Medulla oblongata (tissue), 1 donor: ENCODE data around the gene SZT2.
"Not testable (repeated sequence)": the region's sequence is repeated elsewhere in the genome, so short reads cannot be mapped to it uniquely, and the experiment has no call there.

Source experiments
- DNase-seq: peaks from one replicate; pipeline ENCODE4 v3.0.0-alpha.2; 2015; ENCODE audit errors: extremely low spot score

The SZT2 gene

GRCh38 chr1:43387976-43388599 is 1.6 kb upstream of the SZT2 start:
- no peak for DNase-seq

DNA sequence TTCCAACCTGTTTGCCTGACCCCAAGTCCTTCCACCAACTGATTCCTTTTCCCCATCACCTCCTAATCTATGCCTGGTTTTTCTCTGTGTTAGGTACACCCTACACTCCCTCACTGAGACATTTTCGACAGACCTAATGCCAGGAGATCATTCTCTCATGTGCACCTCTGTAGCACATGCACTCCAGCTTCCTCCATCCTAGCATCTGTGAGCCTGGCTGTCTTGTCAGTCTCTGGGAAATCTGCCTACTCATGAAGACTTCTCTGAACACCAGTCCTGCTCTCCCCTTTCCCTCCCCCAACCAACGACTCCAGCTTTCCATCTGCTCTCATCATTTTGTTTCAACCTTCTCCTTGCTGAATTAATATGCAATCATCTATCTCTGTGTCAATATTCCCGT is 1.1 kb upstream of the SZT2 start:
- no peak for DNase-seq

- no peak for DNase-seq
Measured at GRCh38 chr1:43392702-43393101, 3.0 kb downstream of the SZT2 start.

- DNase-seq = no peak
Measured at GRCh38 chr1:43395523-43395922, 5.8 kb downstream of the SZT2 start.

- DNase-seq = no peak
Measured at GRCh38 chr1:43396059-43396458, 6.4 kb downstream of the SZT2 start.

DNA sequence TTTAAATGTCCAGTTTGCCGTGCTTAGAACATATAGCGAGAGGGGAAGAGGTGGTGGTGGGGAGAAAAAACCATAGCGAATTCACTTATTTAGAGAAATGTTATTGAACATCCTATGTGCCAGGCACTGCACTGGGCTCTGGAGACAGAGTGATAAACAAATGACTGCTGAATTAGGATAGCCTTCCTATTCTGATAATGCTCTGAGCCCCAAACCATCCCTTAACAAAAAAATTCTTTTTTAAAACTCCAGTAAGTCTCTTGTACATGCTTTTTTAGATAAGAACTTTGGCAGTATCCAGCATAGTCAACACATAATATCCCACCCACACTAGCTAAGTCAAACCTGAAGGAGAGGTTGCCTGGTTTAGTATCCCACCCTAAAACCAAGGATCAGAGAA is 8.5 kb downstream of the SZT2 start:
- no peak for DNase-seq

GRCh38 chr1:43400441-43400840 is 10.7 kb downstream of the SZT2 start:
- not testable (repeated sequence) for DNase-seq

- no peak for DNase-seq
Measured at GRCh38 chr1:43402089-43402865, 12.6 kb downstream of the SZT2 start.

DNA sequence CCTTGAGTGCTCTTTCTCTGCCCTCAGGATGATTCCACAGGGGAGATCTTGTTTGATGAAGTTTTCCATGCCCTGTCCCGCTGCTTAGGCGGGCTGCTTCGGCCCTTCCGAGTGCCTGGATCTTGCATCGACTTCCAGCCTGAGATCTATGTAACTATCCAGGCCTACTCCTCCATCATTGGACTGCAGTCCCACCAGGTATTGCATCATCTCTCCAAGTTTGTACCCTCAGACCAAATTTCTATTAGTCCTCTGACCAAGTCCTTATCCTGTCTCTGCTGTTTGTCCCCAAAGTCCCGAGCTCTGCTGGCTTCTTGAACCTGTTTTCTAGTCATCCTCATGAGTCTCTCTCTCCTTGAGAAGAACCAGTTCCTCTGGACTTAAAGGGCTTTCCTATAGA is 14.7 kb downstream of the SZT2 start:
- no peak for DNase-seq

DNA sequence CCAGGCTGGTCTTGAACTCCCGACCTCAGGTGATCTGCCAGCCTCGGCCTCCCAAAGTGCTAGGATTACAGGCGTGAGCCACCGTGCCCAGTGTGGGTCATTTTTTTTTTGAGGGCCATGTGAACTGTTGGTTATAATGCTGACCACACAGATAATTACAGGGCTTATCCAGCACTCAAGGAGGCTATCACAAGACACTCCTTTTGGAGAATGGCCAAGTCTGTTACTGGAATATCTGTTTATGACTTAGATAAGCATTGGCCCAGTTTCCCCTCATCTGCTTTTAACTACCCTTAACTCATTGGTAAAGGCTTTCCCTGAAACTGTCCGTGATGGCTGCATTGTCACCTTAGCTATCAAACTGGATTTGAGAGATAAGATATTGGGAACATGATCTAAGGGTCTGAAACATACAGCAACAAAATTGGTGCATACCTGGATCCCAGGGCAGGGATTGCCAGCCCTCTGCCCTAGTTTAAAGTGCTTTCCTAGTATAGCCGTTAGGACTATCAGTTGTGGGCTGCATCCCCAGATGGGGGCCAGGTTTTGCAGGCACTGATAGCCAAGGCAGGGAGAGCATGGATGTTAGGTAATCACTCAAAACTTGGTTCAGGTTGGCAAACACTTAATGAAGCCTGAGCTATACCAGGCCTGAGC is 15.6 kb downstream of the SZT2 start:
- DNase-seq = no peak

- DNase-seq = no peak
Measured at GRCh38 chr1:43405876-43406234, 16.2 kb downstream of the SZT2 start.

DNA sequence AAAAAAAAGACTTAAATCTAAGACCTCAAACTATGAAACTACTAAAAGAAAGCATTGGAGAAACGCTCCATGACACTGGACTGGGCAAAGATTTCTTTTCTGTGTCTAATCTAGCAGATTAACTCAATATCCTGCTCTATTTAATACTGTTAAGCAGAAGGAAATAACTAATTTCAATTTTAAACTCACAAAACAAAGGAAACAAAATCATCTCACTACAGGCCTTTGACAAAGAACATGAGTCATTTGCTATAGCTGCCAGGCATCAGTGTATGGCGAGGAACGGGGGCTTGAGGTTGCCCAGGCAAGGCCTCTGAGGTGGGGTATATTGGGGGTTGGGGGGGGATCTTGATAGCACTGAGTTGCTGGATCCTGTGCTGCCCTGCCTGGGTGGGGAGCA is 20.9 kb downstream of the SZT2 start:
- no peak for DNase-seq

DNA sequence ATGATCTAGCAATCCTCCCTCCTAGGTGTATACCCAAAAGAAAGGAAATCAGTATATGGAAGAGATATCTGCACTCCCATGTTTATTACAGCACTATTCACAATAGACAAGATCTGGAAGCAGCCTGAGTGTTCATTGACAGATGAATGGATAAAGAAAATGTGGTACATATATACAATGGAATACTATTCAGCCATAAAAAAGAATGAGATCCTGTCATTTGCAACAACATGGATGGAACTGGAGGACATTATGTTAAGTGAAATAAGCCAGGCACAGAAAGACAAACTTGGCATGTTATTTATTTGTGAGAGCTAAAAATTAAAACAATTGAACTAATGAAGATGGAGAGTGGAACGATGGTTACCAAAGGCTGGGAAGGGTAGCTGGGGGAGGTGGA is 23.7 kb downstream of the SZT2 start:
- DNase-seq = not testable (repeated sequence)

GRCh38 chr1:43414634-43415223 is 25.0 kb downstream of the SZT2 start:
- peak; percentile 69 for DNase-seq

DNA sequence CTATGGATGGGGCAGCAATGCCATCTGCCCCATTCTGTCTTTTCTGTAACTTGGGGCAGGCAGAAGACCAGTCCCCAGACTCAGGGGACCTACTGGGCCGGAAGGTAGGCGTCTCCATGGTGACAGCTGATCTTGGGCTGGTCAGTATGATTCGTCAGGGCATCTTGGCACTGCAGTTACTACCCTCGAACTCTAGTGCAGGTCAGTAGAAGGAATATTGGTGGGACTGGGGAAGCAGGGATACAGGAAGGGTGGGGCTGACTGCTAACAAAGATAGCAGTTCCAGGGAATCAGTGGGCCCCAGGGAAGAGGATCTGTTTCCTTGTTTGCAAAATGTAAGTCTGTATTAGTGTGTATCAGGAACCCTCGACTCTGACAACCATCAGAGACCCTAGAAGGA is 26.2 kb downstream of the SZT2 start:
- DNase-seq = no peak

DNA sequence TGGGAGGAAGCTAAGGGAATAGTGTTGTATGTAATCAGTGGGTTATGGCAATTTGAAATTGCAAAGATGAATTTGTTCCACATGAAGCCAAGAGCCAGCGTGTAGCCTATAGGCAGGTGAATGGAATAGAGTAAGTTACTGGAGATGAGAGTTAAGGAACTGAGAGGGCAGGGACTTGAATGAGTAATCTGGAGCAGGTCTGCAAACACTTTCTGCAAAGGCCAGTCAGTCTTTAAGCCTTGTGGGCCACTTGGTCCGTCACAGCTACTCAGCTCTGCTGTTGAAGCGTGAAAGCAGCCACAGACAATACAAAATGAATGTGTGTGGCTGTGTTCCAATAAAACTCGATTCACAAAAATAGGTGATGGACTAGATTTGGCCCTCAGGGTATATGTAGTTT is 29.2 kb downstream of the SZT2 start:
- no peak for DNase-seq

GRCh38 chr1:43419627-43420425 is 30.1 kb downstream of the SZT2 start:
- DNase-seq = no peak

GRCh38 chr1:43420874-43421273 is 31.2 kb downstream of the SZT2 start:
- no peak for DNase-seq

DNA sequence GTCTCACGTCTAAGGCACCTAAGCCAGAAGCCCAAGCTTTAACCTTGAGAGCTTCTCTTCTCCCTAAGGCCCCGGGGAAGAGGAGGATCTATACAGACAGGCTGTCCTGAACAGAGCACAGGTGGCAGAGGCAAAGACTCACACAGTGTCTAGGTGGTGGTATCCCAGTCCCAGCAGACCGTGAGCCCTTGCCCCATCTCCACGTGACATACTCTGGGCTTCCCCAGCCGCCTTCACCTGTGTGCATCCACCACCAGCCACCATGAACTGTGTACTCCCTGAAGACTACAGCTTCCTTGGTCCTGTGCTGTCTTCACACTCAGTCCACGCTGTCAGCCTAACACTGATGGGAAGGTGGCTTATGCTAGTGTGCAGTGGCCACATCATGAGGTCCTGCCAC is 31.7 kb downstream of the SZT2 start:
- DNase-seq = no peak

DNA sequence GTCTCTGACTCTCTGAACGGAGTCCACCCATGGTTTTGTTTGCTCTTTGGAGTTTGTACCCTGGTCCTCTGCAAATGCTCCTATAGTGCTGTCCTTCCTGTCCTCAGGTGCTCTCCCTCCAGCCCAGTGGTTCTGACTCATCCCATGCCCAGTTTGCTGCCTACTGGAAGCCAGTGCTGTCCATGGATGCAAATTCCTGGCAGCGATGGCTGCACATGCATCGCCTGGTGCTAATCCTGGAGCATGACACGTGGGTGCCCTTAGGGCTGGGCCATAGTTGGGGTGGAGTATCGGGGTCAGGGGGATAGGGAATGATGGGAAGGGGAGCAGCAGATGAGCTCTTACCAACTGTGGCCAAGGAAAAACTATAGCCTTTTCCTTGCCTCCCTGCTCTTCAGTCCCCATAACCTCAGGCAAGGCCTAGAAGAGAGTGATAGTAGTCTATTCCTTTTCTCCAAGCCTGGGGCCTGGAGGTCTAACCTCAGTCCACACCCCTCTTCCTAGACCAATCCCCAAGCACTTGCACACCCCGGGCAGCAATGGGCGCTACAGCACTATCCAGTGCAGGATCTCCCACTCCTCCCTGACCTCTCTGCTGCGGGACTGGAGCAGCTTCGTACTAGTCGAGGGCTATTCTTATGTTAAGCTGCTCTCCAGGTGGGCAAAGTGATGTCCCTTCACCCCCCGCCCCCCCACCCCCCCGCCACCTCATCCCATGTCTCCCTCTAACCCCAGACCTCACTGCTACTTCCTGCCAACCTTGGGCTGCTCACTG is 32.5 kb downstream of the SZT2 start:
- DNase-seq = no peak

- no peak for DNase-seq
Measured at GRCh38 chr1:43422995-43423671, 33.4 kb downstream of the SZT2 start.
